ENCODE data around the gene KRT4. TPM values are rescaled to one million over a fixed set of nuclear protein-coding genes. Genes with fewer than 3 reads are reported as not detected.

KRT4 gene
- total and polyA plus RNA-seq, 2 experiments from 2014 or later, result not detected

GRCh38 chr12:52806169-52806811, 7.6 kb downstream of the KRT4 start:
- ATAC-seq, result no peak
- Mint-ChIP-seq H3K36me3 (ENCODE audit: low read depth) (no peaks in the 10 kb centered on the region), H3K4me3 (no peak overlapping the region)

More at GRCh38 chr12:52806169-52806811, 7.6 kb downstream of the KRT4 start:
- no peak for DNase-seq (ENCODE audit: low spot score)
- no peaks in the 10 kb centered on the region for H3K27me3 ChIP-seq (ENCODE audit: insufficient read depth)
- Mint-ChIP-seq H3K27ac (no peak overlapping the region), H3K9me3 (no peaks in the 10 kb centered on the region), H3K27me3 (ENCODE audit: insufficient read depth, low read depth, poor library complexity) (peaks cover 9% of the 10 kb centered on the region), H3K4me1 (peaks cover 21% of the 10 kb centered on the region)
- TF ChIP-seq STAT1 (IDR thresholded peaks at IDR 0.05; ENCODE audit: unreplicated experiment) (no peak), POLR2AphosphoS5 (IDR thresholded peaks at IDR 0.05; ENCODE audit: low read depth) (no peak), ZNF331 (CRISPR knock-in tag; IDR thresholded peaks at IDR 0.05; ENCODE audit: low read depth) (no peak), JUNB (IDR thresholded peaks at IDR 0.05; ENCODE audit: unreplicated experiment) (no peak), NANOG (IDR thresholded peaks at IDR 0.05; ENCODE audit: borderline replicate concordance) (no peak), CREB1 (CRISPR knock-in tag; IDR thresholded peaks at IDR 0.05; ENCODE audit: low read depth) (no peak), ZNF114 (CRISPR knock-in tag; IDR thresholded peaks at IDR 0.05) (no peak), EZH2phosphoT487 (IDR thresholded peaks at IDR 0.05; ENCODE audit: unreplicated experiment) (no peak), ETS1 (IDR thresholded peaks at IDR 0.05) (no peak), ZNF462 (CRISPR knock-in tag; IDR thresholded peaks at IDR 0.05) (no peak), REST (IDR thresholded peaks at IDR 0.05; ENCODE audit: unreplicated experiment) (no peak), EZH2 (IDR thresholded peaks at IDR 0.05; ENCODE audit: low read depth, unreplicated experiment) (no peak), CTCF (conservative IDR thresholded peaks at IDR 0.05; ENCODE audit: low read depth in 2 of 2) (no peak)
- H3K4me1 ChIP-seq (ENCODE audit: insufficient read depth), result peaks cover 16% of the 10 kb centered on the region
- no peak overlapping the region for H3K27ac ChIP-seq (ENCODE audit: low read depth)
- H3K79me2 ChIP-seq (replicated peaks; ENCODE audit: insufficient read depth), result no peaks in the 10 kb centered on the region
- H3K36me3 ChIP-seq (ENCODE audit: insufficient read depth), result no peaks in the 10 kb centered on the region
- H2AFZ ChIP-seq, result peak overlapping the region; percentile 9; the same call in 1 of the 2 replicates
- H3K9me2 ChIP-seq (ENCODE audit: insufficient read depth), result peaks cover 15% of the 10 kb centered on the region
- H3F3A ChIP-seq (replicated peaks; ENCODE audit: low read depth), result no peaks in the 10 kb centered on the region
- H3K4me2 ChIP-seq, result no peak overlapping the region
- H4K20me1 ChIP-seq (replicated peaks; ENCODE audit: insufficient read depth), result no peaks in the 10 kb centered on the region
- no peak overlapping the region for H3K4me3 ChIP-seq
